Upper lobe of left lung (tissue), 6 donors: Measurements from ENCODE around the gene ESRRG. TPM values are rescaled to one million over a fixed set of nuclear protein-coding genes. Genes with fewer than 3 reads are reported as not detected.

Experiments used
- ATAC-seq, 2 donors: fragments of 200-7000 bp; cut with Tn5 transposase; one replicate each; pipeline ENCODE4 v1.9.1; 2022; ENCODE audit warnings: mild to moderate bottlenecking in 2 of 2, moderate library complexity in 2 of 2; ENCODE audit not compliant: low FRiP score in 2 of 2
- DNase-seq, 2 donors: peaks; one replicate each; pipeline ENCODE4 v3.0.0-alpha.2; 2019 to 2020
- H3K27ac ChIP-seq, 4 donors: fragments of 200-600 bp; sonication (generic); one replicate each; pipeline ENCODE4 v1.5.1; 2016 to 2019
- H3K27me3 ChIP-seq, 4 donors: fragments of 200-600 bp; sonication (generic); one replicate each; pipeline ENCODE4 v1.5.1; 2017 to 2019
- H3K36me3 ChIP-seq, 4 donors: fragments of 200-600 bp; sonication (generic); one replicate each; pipeline ENCODE4 v1.5.1; 2016 to 2019
- H3K4me1 ChIP-seq, 4 donors: fragments of 200-600 bp; sonication (generic); one replicate each; pipeline ENCODE4 v1.5.1; 2018 to 2019
- H3K4me3 ChIP-seq, 4 donors: fragments of 200-600 bp; sonication (generic); one replicate each; pipeline ENCODE4 v1.5.1; 2017 to 2019; ENCODE audit warnings: mild to moderate bottlenecking in 2 of 4, moderate library complexity in 1 of 4
- H3K9me3 ChIP-seq, 4 donors: fragments of 200-600 bp; sonication (generic); one replicate each; pipeline ENCODE4 v1.5.1; 2018 to 2019
- EP300 ChIP-seq, 4 donors: sonication (generic); formaldehyde crosslinking; IDR thresholded peaks; one replicate each; pipeline ENCODE4 v1.5.1; 2017; ENCODE audit warnings: antibody characterized with exemption in 4 of 4, control low read depth in 2 of 4
- POLR2A ChIP-seq, 4 donors: fragments of 450-650 bp; IDR thresholded peaks; one replicate each; pipeline ENCODE4 v1.5.1; 2016 to 2017; ENCODE audit warnings: antibody characterized with exemption in 4 of 4, mild to moderate bottlenecking in 2 of 4
- POLR2AphosphoS5 ChIP-seq, 2 donors: sonication (generic); formaldehyde crosslinking; IDR thresholded peaks; one replicate each; pipeline ENCODE4 v1.5.1; 2017; ENCODE audit warnings: antibody characterized with exemption in 2 of 2
- WGBS, 2 donors: methylation state at CpG; one replicate each; pipeline ENCODE4 v1.1.5; 2017 to 2018; 5-methylcytosine and 5-hydroxymethylcytosine counted together
- total RNA-seq, 6 donors: library from RNA; depleted of rRNA in 4 of 6; stranded (reverse); fragments of >200 nt in 4 of 6; gene quantifications; one replicate each; pipeline versions ENCODE4 v1.1.0 to v1.2.1, GENCODE V29; 2016 to 2021
- TF ChIP-seq, protein P1 (sequence below), 6 experiments: fragments of 450-650 bp in 4 of 6; fragments of 200-600 bp in 2 of 6; sonication (generic) in 2 of 6; IDR thresholded peaks; one replicate each; pipeline ENCODE4 v1.5.1; 2016 to 2019; ENCODE audit warnings: antibody characterized with exemption in 6 of 6
- donor health status: DM: no; HTN: no; CAD: no; lungs with moderate emphysema.
- donor health status: DM: no; HTN: yes; CAD: no; lungs with severe emphysema.

ESRRG gene
- total RNA-seq, 6 donors from 2014 or later: 0.23 to 3.2 (median 0.95) TPM

DNA sequence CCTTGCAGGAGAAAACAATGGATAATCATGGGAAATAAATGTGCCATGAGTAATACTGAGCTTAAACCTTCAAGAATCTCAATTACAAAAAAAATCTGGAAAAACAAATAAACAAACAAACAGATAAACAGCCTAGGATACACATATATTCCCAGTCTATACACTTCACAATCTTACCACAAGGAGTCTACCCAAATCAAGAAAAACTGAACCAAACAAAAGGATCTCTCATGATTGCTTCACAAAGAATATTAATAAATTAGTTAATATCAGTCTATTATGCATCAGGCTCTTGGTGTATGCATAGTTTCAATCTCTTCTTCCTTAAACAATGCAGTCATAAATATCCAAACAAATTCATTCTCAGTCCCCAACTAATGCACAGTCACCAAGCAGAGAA is 3.2 kb upstream of the ESRRG start:
- DNase-seq: no peak
- Histone ChIP-seq H3K4me1 (peaks cover 0 to 9% (median 9%) of the 10 kb centered on the region in 4 donors), H3K4me3 (no peak overlapping the region), H3K9me3 (no peaks in the 10 kb centered on the region), H3K27ac (no peak overlapping the region), H3K36me3 (no peaks in the 10 kb centered on the region), H3K27me3 (peaks cover 0 to 2% (median 0%) of the 10 kb centered on the region in 4 donors)
- TF ChIP-seq, protein P1, sequence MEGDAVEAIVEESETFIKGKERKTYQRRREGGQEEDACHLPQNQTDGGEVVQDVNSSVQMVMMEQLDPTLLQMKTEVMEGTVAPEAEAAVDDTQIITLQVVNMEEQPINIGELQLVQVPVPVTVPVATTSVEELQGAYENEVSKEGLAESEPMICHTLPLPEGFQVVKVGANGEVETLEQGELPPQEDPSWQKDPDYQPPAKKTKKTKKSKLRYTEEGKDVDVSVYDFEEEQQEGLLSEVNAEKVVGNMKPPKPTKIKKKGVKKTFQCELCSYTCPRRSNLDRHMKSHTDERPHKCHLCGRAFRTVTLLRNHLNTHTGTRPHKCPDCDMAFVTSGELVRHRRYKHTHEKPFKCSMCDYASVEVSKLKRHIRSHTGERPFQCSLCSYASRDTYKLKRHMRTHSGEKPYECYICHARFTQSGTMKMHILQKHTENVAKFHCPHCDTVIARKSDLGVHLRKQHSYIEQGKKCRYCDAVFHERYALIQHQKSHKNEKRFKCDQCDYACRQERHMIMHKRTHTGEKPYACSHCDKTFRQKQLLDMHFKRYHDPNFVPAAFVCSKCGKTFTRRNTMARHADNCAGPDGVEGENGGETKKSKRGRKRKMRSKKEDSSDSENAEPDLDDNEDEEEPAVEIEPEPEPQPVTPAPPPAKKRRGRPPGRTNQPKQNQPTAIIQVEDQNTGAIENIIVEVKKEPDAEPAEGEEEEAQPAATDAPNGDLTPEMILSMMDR (IDR thresholded peaks at IDR 0.05): no peak
- TF ChIP-seq POLR2AphosphoS5 (IDR thresholded peaks at IDR 0.05) (no peak), EP300 (IDR thresholded peaks at IDR 0.05) (no peak), POLR2A (IDR thresholded peaks at IDR 0.05) (no peak)
- no peak for ATAC-seq

DNA sequence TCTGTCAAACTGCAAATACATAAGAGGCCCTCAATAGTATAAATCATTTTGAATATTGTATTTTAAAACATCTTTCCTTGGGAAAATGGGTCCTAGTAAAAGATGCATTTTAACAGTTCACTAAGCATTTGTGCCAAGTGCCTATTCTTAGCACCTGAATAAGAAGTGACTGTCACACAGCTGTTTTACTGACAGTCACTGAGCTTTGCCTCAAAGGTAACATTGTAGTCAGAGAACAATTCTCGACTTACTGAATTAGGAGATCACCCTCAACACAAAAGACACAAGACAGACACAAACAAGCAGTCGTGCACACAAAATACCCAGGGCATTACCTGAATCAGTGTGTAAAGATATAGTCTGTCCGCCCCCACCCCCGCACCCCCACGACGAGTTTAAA is 408 bp downstream of the ESRRG start:
- Histone ChIP-seq H3K9me3 (no peaks in the 10 kb centered on the region), H3K27ac (no peak overlapping the region), H3K36me3 (no peaks in the 10 kb centered on the region), H3K4me3 (peak overlapping the region in 3 of 4 donors; percentile 24 to 42 (median 42)), H3K4me1 (peaks cover 0 to 9% (median 9%) of the 10 kb centered on the region in 4 donors), H3K27me3 (peaks cover 0 to 2% (median 0%) of the 10 kb centered on the region in 4 donors)
- ATAC-seq (no peak), DNase-seq (no peak)
- TF ChIP-seq POLR2AphosphoS5 (IDR thresholded peaks at IDR 0.05): no peak
- TF ChIP-seq, protein P1 (IDR thresholded peaks at IDR 0.05): no peak
- 1 to 3% methylated on average over 6 of the region's 6 CpGs for WGBS, 2 donors

DNA sequence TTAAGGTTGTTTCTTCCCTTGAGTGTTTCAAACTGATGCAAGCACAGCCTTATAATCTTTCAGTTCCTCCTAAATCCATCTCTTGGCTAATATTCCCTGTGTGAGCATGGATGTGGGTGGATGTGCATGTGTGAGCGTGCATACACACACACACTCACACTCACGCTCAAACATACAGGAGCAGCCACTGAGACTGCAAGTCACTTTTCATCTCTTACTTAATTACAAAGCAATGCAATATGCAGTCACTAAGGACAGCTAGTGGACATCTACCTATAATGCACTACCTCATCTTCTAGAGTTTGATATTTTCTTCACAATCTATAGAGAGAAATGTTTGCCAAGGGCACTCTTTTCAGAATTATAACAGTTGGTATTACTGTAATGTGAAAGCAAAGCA is 1.4 kb downstream of the ESRRG start:
- peaks cover 0 to 9% (median 9%) of the 10 kb centered on the region in 4 donors for H3K4me1 ChIP-seq
- peaks cover 0 to 2% (median 0%) of the 10 kb centered on the region in 4 donors for H3K27me3 ChIP-seq
- no peaks in the 10 kb centered on the region for H3K36me3 ChIP-seq
- H3K4me3 ChIP-seq: no peak overlapping the region
- no peak overlapping the region for H3K27ac ChIP-seq
- DNase-seq (no peak), ATAC-seq (no peak)
- no peaks in the 10 kb centered on the region for H3K9me3 ChIP-seq
- TF ChIP-seq, protein P1 (IDR thresholded peaks at IDR 0.05): no peak
- no peak for TF ChIP-seq POLR2AphosphoS5 (IDR thresholded peaks at IDR 0.05)
- no peak for TF ChIP-seq POLR2A (IDR thresholded peaks at IDR 0.05)
- 59 to 74% methylated on average over 2 of the region's 2 CpGs for WGBS, 2 donors

DNA sequence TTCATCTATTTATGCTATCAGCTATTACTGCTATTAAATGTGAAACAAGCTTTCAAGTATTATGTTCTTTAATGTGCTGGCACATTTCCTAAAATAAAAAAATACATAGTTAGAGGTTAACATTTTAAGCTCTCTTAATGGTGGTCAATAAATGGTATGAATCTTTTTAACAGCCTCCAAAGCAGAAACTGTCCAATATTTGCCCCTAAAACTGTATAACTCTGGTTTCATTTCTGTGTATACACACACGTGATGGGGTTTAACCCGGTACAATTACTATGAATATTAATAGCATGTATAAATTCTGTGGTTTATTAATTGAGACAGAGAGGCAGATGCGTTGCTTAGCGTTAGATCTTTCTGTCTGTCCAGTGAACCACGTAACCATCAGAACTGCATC is 2.2 kb downstream of the ESRRG start:
- 63 to 70% methylated on average over 5 of the region's 5 CpGs for WGBS, 2 donors
- Histone ChIP-seq H3K27ac (no peak overlapping the region), H3K4me1 (peaks cover 0 to 9% (median 9%) of the 10 kb centered on the region in 4 donors), H3K27me3 (peaks cover 0 to 2% (median 0%) of the 10 kb centered on the region in 4 donors), H3K9me3 (no peaks in the 10 kb centered on the region), H3K4me3 (no peak overlapping the region), H3K36me3 (no peaks in the 10 kb centered on the region)
- ATAC-seq (no peak), DNase-seq (no peak)
- TF ChIP-seq EP300 (IDR thresholded peaks at IDR 0.05): no peak
- TF ChIP-seq POLR2A (IDR thresholded peaks at IDR 0.05): no peak
- TF ChIP-seq, protein P1 (IDR thresholded peaks at IDR 0.05): no peak
- TF ChIP-seq POLR2AphosphoS5 (IDR thresholded peaks at IDR 0.05): no peak

DNA sequence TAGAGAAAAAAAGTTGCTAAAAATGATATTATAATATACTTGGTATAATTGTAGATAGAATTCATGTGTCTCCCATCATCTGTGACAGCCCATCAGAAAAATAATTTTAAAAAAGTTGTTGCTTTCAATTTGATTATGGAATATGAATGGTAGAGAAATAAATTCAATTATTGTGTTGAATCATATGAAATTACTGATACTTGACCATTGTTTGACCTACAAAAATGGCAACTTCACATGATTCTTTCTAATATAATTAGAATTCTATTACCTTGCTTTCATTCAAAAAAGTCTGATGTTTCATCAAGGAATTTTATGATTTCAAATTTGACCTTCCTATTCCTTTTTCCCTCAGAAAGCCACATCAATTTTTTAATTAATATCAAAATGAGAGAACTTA is 11.5 kb downstream of the ESRRG start:
- no peaks in the 10 kb centered on the region for H3K9me3 ChIP-seq
- DNase-seq (no peak), ATAC-seq (no peak)
- TF ChIP-seq POLR2A (IDR thresholded peaks at IDR 0.05) (no peak), EP300 (IDR thresholded peaks at IDR 0.05) (no peak), POLR2AphosphoS5 (IDR thresholded peaks at IDR 0.05) (no peak)
- TF ChIP-seq, protein P1 (IDR thresholded peaks at IDR 0.05): no peak
- H3K4me1 ChIP-seq: no peaks in the 10 kb centered on the region
- H3K27me3 ChIP-seq: no peaks in the 10 kb centered on the region
- H3K36me3 ChIP-seq: no peaks in the 10 kb centered on the region
- no peak overlapping the region for H3K27ac ChIP-seq
- H3K4me3 ChIP-seq: no peak overlapping the region
